Midbrain (tissue), 1 donor: ENCODE results near the gene DDIAS.
"Not testable (repeated sequence)": the region's sequence is repeated elsewhere in the genome, so short reads cannot be mapped to it uniquely, and the experiment has no call there.

Source experiments
- DNase-seq: peaks from one replicate; lab custom pipeline; 2025; lab: John Stamatoyannopoulos, UW

Gene DDIAS

GRCh38 chr11:82901165-82901921 lies at the start of gene DDIAS:
DDIAS (plus strand) TSS chr11:82901736; CDS start chr11:82914739, 13,003 bp downstream.
- peak; percentile 98 for DNase-seq

GRCh38 chr11:82854242-82854641 lies 47.3 kb upstream of the DDIAS start:
- DNase-seq = no peak

- DNase-seq = not testable (repeated sequence)
Measured at GRCh38 chr11:82854916-82855315, 46.6 kb upstream of the DDIAS start.

- DNase-seq = no peak
Measured at GRCh38 chr11:82855616-82856015, 45.9 kb upstream of the DDIAS start.

GRCh38 chr11:82857145-82857544 lies 44.4 kb upstream of the DDIAS start:
- DNase-seq = no peak

- peak; percentile 48 for DNase-seq
Measured at GRCh38 chr11:82858133-82858532, 43.4 kb upstream of the DDIAS start.

GRCh38 chr11:82858556-82859091 lies 42.9 kb upstream of the DDIAS start:
- DNase-seq = peak; percentile 51

- no peak for DNase-seq
Measured at GRCh38 chr11:82859750-82860149, 41.8 kb upstream of the DDIAS start.

- no peak for DNase-seq
Measured at GRCh38 chr11:82862379-82862778, 39.2 kb upstream of the DDIAS start.

- no peak for DNase-seq
Measured at GRCh38 chr11:82863209-82863608, 38.3 kb upstream of the DDIAS start.

- DNase-seq = peak; percentile 79
Measured at GRCh38 chr11:82864268-82864667, 37.3 kb upstream of the DDIAS start.

- DNase-seq = no peak
Measured at GRCh38 chr11:82865841-82866240, 35.7 kb upstream of the DDIAS start.

GRCh38 chr11:82867495-82868082 lies 33.9 kb upstream of the DDIAS start:
- DNase-seq = peak; percentile 87

GRCh38 chr11:82869657-82870056 lies 31.9 kb upstream of the DDIAS start:
- DNase-seq = no peak

GRCh38 chr11:82871646-82872045 lies 29.9 kb upstream of the DDIAS start:
- no peak for DNase-seq

- peak; percentile 41 for DNase-seq
Measured at GRCh38 chr11:82872377-82873150, 29.0 kb upstream of the DDIAS start.

GRCh38 chr11:82873919-82874333 lies 27.6 kb upstream of the DDIAS start:
- DNase-seq = no peak

- no peak for DNase-seq
Measured at GRCh38 chr11:82874646-82875523, 26.7 kb upstream of the DDIAS start.

- DNase-seq = no peak
Measured at GRCh38 chr11:82883853-82884252, 17.7 kb upstream of the DDIAS start.

- DNase-seq = no peak
Measured at GRCh38 chr11:82889133-82890001, 12.2 kb upstream of the DDIAS start.

GRCh38 chr11:82890002-82890341 lies 11.6 kb upstream of the DDIAS start:
- DNase-seq = no peak
